GM23338 (cell line): ENCODE results near the gene ARMC9.

Experiments
- EZH2 ChIP-seq: fragments of 200-600 bp; sonication (generic); IDR thresholded peaks from one replicate; pipeline ENCODE4 v1.8.0; 2017; ENCODE audit warnings: antibody characterized with exemption, mild to moderate bottlenecking, low read depth; ENCODE audit not compliant: unreplicated experiment
- JUNB ChIP-seq: IDR thresholded peaks from one replicate; pipeline ENCODE4 v1.6.1; 2016; ENCODE audit warnings: antibody characterized with exemption; ENCODE audit not compliant: unreplicated experiment
- NANOG ChIP-seq: IDR thresholded peaks from 2 replicates; pipeline ENCODE4 v1.6.1; 2016; ENCODE audit warnings: antibody characterized with exemption, borderline replicate concordance
- TF ChIP-seq, protein P1 (sequence below), 2 experiments: fragments of 200-600 bp in 1 of 2; sonication (generic) in 1 of 2; conservative IDR thresholded peaks; 2 replicates each; pipeline versions ENCODE4 v1.5.1 to v1.6.1; 2016 to 2017; ENCODE audit warnings: antibody characterized with exemption in 2 of 2, low read depth in 2 of 2, mild to moderate bottlenecking in 2 of 2, moderate library complexity in 1 of 2
- TF ChIP-seq, protein P2 (sequence below): IDR thresholded peaks from one replicate; pipeline ENCODE4 v1.6.1; 2018; ENCODE audit warnings: antibody characterized with exemption; ENCODE audit not compliant: unreplicated experiment

GRCh38 chr2:231182513-231182899 lies 15.9 kb upstream of the ARMC9 start:
- TF ChIP-seq NANOG (no peak), EZH2 (no peak), JUNB (no peak)
- TF ChIP-seq, protein P1, sequence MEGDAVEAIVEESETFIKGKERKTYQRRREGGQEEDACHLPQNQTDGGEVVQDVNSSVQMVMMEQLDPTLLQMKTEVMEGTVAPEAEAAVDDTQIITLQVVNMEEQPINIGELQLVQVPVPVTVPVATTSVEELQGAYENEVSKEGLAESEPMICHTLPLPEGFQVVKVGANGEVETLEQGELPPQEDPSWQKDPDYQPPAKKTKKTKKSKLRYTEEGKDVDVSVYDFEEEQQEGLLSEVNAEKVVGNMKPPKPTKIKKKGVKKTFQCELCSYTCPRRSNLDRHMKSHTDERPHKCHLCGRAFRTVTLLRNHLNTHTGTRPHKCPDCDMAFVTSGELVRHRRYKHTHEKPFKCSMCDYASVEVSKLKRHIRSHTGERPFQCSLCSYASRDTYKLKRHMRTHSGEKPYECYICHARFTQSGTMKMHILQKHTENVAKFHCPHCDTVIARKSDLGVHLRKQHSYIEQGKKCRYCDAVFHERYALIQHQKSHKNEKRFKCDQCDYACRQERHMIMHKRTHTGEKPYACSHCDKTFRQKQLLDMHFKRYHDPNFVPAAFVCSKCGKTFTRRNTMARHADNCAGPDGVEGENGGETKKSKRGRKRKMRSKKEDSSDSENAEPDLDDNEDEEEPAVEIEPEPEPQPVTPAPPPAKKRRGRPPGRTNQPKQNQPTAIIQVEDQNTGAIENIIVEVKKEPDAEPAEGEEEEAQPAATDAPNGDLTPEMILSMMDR (conservative IDR thresholded peaks at IDR 0.05; ENCODE audit: low read depth in 2 of 2): no peak
- TF ChIP-seq, protein P2, sequence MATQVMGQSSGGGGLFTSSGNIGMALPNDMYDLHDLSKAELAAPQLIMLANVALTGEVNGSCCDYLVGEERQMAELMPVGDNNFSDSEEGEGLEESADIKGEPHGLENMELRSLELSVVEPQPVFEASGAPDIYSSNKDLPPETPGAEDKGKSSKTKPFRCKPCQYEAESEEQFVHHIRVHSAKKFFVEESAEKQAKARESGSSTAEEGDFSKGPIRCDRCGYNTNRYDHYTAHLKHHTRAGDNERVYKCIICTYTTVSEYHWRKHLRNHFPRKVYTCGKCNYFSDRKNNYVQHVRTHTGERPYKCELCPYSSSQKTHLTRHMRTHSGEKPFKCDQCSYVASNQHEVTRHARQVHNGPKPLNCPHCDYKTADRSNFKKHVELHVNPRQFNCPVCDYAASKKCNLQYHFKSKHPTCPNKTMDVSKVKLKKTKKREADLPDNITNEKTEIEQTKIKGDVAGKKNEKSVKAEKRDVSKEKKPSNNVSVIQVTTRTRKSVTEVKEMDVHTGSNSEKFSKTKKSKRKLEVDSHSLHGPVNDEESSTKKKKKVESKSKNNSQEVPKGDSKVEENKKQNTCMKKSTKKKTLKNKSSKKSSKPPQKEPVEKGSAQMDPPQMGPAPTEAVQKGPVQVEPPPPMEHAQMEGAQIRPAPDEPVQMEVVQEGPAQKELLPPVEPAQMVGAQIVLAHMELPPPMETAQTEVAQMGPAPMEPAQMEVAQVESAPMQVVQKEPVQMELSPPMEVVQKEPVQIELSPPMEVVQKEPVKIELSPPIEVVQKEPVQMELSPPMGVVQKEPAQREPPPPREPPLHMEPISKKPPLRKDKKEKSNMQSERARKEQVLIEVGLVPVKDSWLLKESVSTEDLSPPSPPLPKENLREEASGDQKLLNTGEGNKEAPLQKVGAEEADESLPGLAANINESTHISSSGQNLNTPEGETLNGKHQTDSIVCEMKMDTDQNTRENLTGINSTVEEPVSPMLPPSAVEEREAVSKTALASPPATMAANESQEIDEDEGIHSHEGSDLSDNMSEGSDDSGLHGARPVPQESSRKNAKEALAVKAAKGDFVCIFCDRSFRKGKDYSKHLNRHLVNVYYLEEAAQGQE: no peak
